Heart left ventricle (tissue), 16 donors: Measurements from ENCODE around the gene WDR38. TPM values are rescaled to one million over a fixed set of nuclear protein-coding genes. Genes with fewer than 3 reads are reported as not detected.

Experiments
- ATAC-seq, 4 donors: fragments of 200-7000 bp; cut with Tn5 transposase; one replicate each; pipeline ENCODE4 v1.9.1; 2020 to 2022; ENCODE audit warnings: moderate library complexity in 4 of 4, mild to moderate bottlenecking in 3 of 4, moderate number of reproducible peaks in 1 of 4
- DNase-seq, 5 donors: peaks; one replicate each; pipeline ENCODE4 v3.0.0-alpha.2; 2020
- H3K27ac ChIP-seq, 12 donors: fragments of 200-600 bp; sonication (generic) in 4 of 12; one replicate each; pipeline versions ENCODE4 v1.5.0 to v1.8.0; 2016 to 2022; ENCODE audit warnings: mild to moderate bottlenecking in 2 of 12
- H3K27me3 ChIP-seq, 9 donors: fragments of 200-600 bp; sonication (generic) in 2 of 9; one replicate each; pipeline versions ENCODE4 v1.5.1 to v1.8.0; 2016 to 2022; ENCODE audit warnings: mild to moderate bottlenecking in 3 of 9
- H3K36me3 ChIP-seq, 9 donors: fragments of 200-600 bp; sonication (generic) in 2 of 9; one replicate each; pipeline versions ENCODE4 v1.5.0 to v1.8.0; 2018 to 2022; ENCODE audit warnings: mild to moderate bottlenecking in 2 of 9
- H3K4me1 ChIP-seq, 12 donors: fragments of 200-600 bp; sonication (generic) in 4 of 12; one replicate each; pipeline versions ENCODE4 v1.5.0 to v1.8.0; 2016 to 2022; ENCODE audit warnings: mild to moderate bottlenecking in 3 of 12
- H3K4me3 ChIP-seq, 12 donors: fragments of 200-600 bp; sonication (generic) in 4 of 12; one replicate each; pipeline versions ENCODE4 v1.5.0 to v1.8.0; 2017 to 2022; ENCODE audit warnings: mild to moderate bottlenecking in 9 of 12, moderate library complexity in 4 of 12
- H3K9me3 ChIP-seq, 12 donors: fragments of 200-600 bp; sonication (generic) in 4 of 12; one replicate each; pipeline versions ENCODE4 v1.5.0 to v1.8.0; 2016 to 2022; ENCODE audit warnings: mild to moderate bottlenecking in 1 of 12
- CTCF ChIP-seq, 12 donors: fragments of 200-600 bp; sonication (generic) in 4 of 12; IDR thresholded peaks; one replicate each; pipeline versions ENCODE4 v1.5.0 to v1.8.0; 2018 to 2022; ENCODE audit warnings: antibody characterized with exemption in 12 of 12, mild to moderate bottlenecking in 5 of 12
- POLR2A ChIP-seq, 2 donors: fragments of 450-650 bp; IDR thresholded peaks; one replicate each; pipeline ENCODE4 v1.6.1; 2017; ENCODE audit warnings: antibody characterized with exemption in 2 of 2, mild to moderate bottlenecking in 2 of 2, moderate library complexity in 2 of 2
- WGBS, 4 donors: extraction: QIAGEN DNeasy Blood & Tissue Kit in 2 of 4; methylation state at CpG; one replicate each; pipeline versions ENCODE4 v1.1.5 to v1.1.7; 2013 to 2018; 5-methylcytosine and 5-hydroxymethylcytosine counted together
- intact Hi-C, 10 donors: fragments of 100-400 bp; cut with DNase I; formaldehyde crosslinking; loops; one replicate each; pipeline versions ENCODE4 v1.11.1 to v1.14.2; 2022
- polyA plus RNA-seq, 2 donors: library from polyadenylated mRNA; stranded (reverse); fragments of 200-250 nt; gene quantifications; one replicate each; pipeline ENCODE4 v1.2.3, GENCODE V29; 2013
- total RNA-seq, 9 donors: library from RNA; depleted of rRNA in 2 of 9; stranded (reverse); fragments of >200 nt in 2 of 9; fragmentation: NEBNext Ultra II Directional in 3 of 9; extraction: Animal tissue kit (Norgen Biotek cat#: 25700) in 3 of 9; gene quantifications; one replicate each; pipeline versions ENCODE4 v1.1.0 to v1.2.4, GENCODE V29; 2016 to 2023
- donor health status: ischemic (EF 13 %, LVEDD 7.1; RV severe dilation, severe dysfunction).
- donor health status: healthy with polysubstance abuse.
- donor health status: DM: no; HTN: yes; CAD: no.
- donor health status: DM: no; HTN: no; CAD: no.
- donor health status: ischemic (EF 25% LVEDD 6.9; RV normal size, moderate dysfunction).
- donor health status: ischemic (EF 25% LVEDD 5.7; RV mildly dilated, moderate dysfunction).
- donor health status: healthy.
- donor health status: DM: yes; HTN: yes; CAD: no.
- donor health status: ischemic (EF 35%, LVEDD 5.7; RV mildly dilated, moderate dysfunction).
- donor health status: nonischemic (EF 11% LVEDD 7.7; RV severe dilation, severe dysfunction).
- donor health status: DM: yes; HTN: yes; CAD: no.
- donor health status: PGD.
- donor health status: ischemic (EF 29% LVEDD 5.4; RV normal size, mild dysfunction).
- donor health status: nonischemic (EF 23%, LVEDD 6.1; RV moderate dilation, normal function).

The WDR38 gene
- total and polyA plus RNA-seq, 11 donors, result 0.07 to 0.15 TPM; not detected in 9

- Histone ChIP-seq H3K36me3 (no peaks in the 10 kb centered on the region), H3K9me3 (no peaks in the 10 kb centered on the region), H3K27ac (peak overlapping the region in 7 of 12 donors; percentile 17 to 81 (median 50)), H3K27me3 (no peaks in the 10 kb centered on the region), H3K4me1 (peaks cover 0 to 41% (median 20%) of the 10 kb centered on the region in 12 donors), H3K4me3 (no peak overlapping the region)
- TF ChIP-seq CTCF (IDR thresholded peaks at IDR 0.05), result no peak
- TF ChIP-seq POLR2A (IDR thresholded peaks at IDR 0.05), result no peak
- intact Hi-C loops, result loop anchor here in 2 of 10 donors (10.0 kb wide), 2 partner anchors 225 to 295 kb away; partner anchors contain the start of gene SCAI (in 1 of the 2)
- peak; percentile 46 to 78 (median 74) for DNase-seq
- ATAC-seq, result no peak
- WGBS, 4 donors, result 44 to 61% (median 49%) methylated on average over 6 to 10 of the region's 10 CpGs
Measured at GRCh38 chr9:124849801-124850200, 3.5 kb upstream of the WDR38 start.

- intact Hi-C loops, result loop anchor here in 5 of 10 donors (1.0 to 10.0 kb wide), 5 partner anchors 17 to 293 kb away; partner anchors contain the start of gene SCAI (in 1 of the 5)
- no peaks in the 10 kb centered on the region for H3K9me3 ChIP-seq
Measured at GRCh38 chr9:124852121-124852828, 985 bp upstream of the WDR38 start.

GRCh38 chr9:124853605-124854143 is 414 bp downstream of the WDR38 start:
- no peaks in the 10 kb centered on the region for H3K27me3 ChIP-seq
- peak overlapping the region in 11 of 12 donors; percentile 17 to 60 (median 49) for H3K4me3 ChIP-seq
- H3K9me3 ChIP-seq, result no peaks in the 10 kb centered on the region
- intact Hi-C loops, result loop anchor here in 9 of 10 donors (1.0 to 10.0 kb wide), 5 partner anchors 19 to 291 kb away; partner anchors contain the start of gene SCAI (in 1 of the 9)
- DNase-seq (peak in 1 of 5 donors; percentile 33), ATAC-seq (no peak)
- peak overlapping the region in 7 of 12 donors; percentile 79 to 95 (median 88) for H3K27ac ChIP-seq
- H3K4me1 ChIP-seq, result peaks cover 0 to 46% (median 20%) of the 10 kb centered on the region in 12 donors
- WGBS, 4 donors, result 66 to 75% (median 70%) methylated on average over 8 to 11 of the region's 11 CpGs
- TF ChIP-seq CTCF (IDR thresholded peaks at IDR 0.05) (no peak), POLR2A (IDR thresholded peaks at IDR 0.05) (no peak)
- peaks cover 0 to 26% (median 22%) of the 10 kb centered on the region in 9 donors for H3K36me3 ChIP-seq

More at GRCh38 chr9:124852121-124852828, 985 bp upstream of the WDR38 start:
- TF ChIP-seq POLR2A (IDR thresholded peaks at IDR 0.05) (no peak), CTCF (IDR thresholded peaks at IDR 0.05) (no peak)
- Histone ChIP-seq H3K36me3 (peaks cover 0 to 12% (median 8%) of the 10 kb centered on the region in 9 donors), H3K27me3 (no peaks in the 10 kb centered on the region), H3K4me3 (peak overlapping the region in 9 of 12 donors; percentile 37 to 60 (median 49)), H3K27ac (peak overlapping the region; percentile 42 to 95 (median 86)), H3K4me1 (peaks cover 0 to 41% (median 20%) of the 10 kb centered on the region in 12 donors)
- peak; percentile 76 to 85 (median 80) for DNase-seq
- 27 to 38% (median 31%) methylated on average over 5 to 13 of the region's 13 CpGs for WGBS, 4 donors
- peak; percentile 53 to 83 (median 76) for ATAC-seq

- no peaks in the 10 kb centered on the region for H3K9me3 ChIP-seq
- DNase-seq (peak in 1 of 5 donors; percentile 48), ATAC-seq (no peak)
- H3K4me1 ChIP-seq, result peaks cover 0 to 50% (median 21%) of the 10 kb centered on the region in 12 donors
- no peak for TF ChIP-seq POLR2A (IDR thresholded peaks at IDR 0.05)
- no peak overlapping the region for H3K27ac ChIP-seq
- WGBS, 4 donors, result 86 to 97% (median 88%) methylated on average over 7 to 8 of the region's 8 CpGs
- no peaks in the 10 kb centered on the region for H3K27me3 ChIP-seq
- intact Hi-C loops, result loop anchor here in 2 of 10 donors (10.0 kb wide), 2 partner anchors 229 to 291 kb away; partner anchors contain the start of gene SCAI (in 1 of the 2)
- no peak overlapping the region for H3K4me3 ChIP-seq
- H3K36me3 ChIP-seq, result peaks cover 0 to 31% (median 27%) of the 10 kb centered on the region in 9 donors
Measured at GRCh38 chr9:124854161-124854560, 901 bp downstream of the WDR38 start.
